ENCODE measurements around the gene CHMP6. TPM values are rescaled to one million over a fixed set of nuclear protein-coding genes. Genes with fewer than 3 reads are reported as not detected.
"Not testable (repeated sequence)": the region's sequence is repeated elsewhere in the genome, so short reads cannot be mapped to it uniquely, and the experiment has no call there.

Gene CHMP6
- polyA plus RNA-seq, 1 donor: 25.4 TPM

- DNase-seq: no peak
These were observed 23.5 kb downstream of the CHMP6 start for GRCh38 chr17:81015136-81015535.

- no peak for DNase-seq
These were observed 24.9 kb downstream of the CHMP6 start for GRCh38 chr17:81016575-81016974.

DNA sequence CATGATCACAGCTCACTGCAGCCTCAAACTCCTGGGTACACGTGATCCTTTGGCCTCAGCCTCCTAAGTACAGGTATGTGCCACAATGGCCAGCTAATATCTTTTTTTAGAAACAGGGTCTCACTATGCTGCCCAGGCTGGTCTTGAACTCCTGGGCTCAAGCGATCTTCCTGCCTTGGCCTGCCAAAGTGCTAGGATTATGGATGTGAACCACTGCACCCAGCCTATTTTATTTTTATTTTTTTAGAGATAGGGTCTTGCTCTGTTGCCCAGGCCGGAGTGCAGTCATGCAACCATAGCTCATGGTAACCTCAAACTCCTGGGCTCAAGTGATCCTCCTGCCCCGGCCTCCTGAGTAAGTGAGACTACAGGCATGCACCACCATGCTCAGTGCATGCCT, 25.7 kb downstream of the CHMP6 start:
- not testable (repeated sequence) for DNase-seq

DNA sequence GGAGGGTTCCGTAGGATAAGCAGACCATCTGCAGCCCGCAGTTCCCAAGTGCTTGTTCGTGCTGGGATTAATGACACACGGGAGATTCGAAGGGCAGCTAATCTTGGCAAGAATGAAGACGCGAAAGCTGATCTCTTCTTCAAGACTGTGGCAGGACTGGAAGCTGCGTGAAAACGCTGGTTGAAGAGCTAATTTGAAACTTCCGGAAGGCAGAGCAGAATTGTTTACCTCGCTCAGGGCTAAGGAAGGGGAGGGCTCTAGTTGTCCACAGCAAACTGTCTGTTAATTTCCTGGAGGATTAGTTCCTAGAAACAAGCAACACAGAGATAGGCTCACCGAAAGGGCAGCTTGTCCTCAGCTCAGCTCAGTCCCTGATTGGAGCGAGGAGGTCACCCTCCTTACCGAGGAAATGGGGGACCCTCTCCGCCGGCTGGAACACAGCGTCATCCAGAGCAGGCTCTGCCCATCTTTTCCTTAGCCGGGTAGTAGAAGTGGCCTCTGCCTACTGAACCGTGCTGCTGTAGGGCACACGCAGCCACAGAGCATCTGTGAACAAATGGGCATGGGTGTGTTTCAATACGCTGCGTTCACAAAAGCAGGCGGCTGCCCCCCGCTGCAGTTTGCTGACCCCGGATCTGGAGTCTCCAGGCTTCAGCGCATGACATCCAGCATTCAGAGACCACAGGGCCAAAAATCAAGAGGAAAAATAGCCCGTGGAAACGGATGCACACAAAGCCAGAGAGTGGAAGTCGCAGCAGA, 26.6 kb downstream of the CHMP6 start:
- DNase-seq: peak; percentile 56

DNA sequence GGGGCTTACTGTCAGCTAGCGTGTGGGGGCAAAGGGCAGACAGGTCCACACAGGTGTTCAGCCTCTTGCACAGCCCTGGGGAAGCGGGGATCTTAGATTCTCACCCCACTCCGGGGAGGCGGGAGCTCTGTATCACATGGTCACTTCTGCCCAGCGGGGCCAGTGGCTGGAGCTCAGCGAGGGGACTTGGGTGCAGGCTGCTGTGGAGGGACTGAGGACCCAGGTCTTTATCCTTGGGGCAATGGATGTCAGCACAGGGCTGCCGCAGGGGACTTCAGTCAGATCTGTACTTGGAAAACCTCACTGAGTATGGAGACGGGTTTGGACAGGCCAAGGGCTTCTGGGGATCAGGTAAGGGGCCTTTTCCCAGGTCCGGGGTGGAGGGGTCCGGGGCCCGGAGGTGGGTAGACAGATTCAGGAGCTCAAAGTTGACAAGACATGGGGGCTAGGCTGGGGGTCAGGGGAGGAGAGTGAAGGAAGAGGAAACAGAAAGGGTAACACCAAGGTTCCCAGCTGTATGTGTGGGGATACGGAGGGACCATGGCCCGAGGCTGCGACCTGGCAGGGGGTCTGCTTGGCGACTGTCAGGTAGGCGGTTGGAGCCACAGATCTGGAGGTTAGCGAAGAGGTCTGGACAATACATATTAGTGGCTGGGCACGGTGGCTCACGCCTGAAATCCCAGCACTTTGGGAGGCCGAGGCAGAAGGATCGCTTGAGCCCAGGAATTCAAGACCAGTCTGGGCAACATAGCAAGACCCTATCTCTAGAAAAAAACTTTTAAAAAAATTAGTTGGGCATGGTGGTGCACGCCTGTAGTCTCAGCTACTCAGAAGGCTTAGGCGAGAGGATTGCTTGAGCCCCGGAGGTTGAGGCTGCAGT, 28.2 kb downstream of the CHMP6 start:
- no peak for DNase-seq

- DNase-seq: no peak
These were observed 28.8 kb downstream of the CHMP6 start for GRCh38 chr17:81020443-81020766.

- peak; percentile 67 for DNase-seq
These were observed 29.3 kb downstream of the CHMP6 start for GRCh38 chr17:81020767-81021497.

DNA sequence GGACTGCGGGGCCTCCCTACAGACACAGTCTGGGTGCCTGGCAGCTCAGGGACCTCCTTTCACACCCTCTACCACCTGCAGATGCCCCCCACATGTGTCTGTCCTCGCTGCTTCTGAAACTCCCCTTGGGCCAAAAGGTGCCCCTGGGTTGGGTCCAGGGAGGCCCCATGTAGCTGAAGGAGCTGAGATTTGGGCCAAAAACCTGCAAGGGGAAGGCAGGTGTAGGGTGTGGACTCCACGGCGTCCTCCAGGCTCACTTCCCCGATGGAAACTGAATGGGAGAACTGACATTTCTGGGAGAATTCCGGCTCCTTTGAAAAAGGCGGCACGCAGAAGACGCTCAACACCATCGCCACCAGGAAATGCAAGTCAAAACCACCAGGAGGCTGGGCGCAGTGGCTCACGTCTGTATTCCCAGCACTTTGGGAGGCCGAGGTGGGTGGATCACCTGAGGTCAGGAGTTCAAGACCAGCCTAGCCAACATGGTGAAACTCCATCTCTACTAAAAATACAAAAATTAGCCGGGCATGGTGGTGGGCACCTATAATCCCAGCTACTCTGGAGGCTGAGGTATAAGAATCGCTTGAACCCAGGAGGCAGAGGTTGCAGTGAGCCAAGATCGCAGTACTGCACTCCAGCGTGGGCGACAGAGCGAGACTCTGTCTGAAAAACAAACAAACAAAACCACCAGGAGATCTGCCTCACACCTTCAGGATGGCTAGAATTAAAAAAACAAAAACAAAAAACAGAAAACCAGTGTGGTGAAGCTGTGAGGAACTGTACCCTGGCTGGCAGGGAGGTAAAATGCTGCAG, 30.1 kb downstream of the CHMP6 start:
- DNase-seq: no peak

GRCh38 chr17:81022344-81022676, 30.7 kb downstream of the CHMP6 start:
- peak; percentile 55 for DNase-seq

DNA sequence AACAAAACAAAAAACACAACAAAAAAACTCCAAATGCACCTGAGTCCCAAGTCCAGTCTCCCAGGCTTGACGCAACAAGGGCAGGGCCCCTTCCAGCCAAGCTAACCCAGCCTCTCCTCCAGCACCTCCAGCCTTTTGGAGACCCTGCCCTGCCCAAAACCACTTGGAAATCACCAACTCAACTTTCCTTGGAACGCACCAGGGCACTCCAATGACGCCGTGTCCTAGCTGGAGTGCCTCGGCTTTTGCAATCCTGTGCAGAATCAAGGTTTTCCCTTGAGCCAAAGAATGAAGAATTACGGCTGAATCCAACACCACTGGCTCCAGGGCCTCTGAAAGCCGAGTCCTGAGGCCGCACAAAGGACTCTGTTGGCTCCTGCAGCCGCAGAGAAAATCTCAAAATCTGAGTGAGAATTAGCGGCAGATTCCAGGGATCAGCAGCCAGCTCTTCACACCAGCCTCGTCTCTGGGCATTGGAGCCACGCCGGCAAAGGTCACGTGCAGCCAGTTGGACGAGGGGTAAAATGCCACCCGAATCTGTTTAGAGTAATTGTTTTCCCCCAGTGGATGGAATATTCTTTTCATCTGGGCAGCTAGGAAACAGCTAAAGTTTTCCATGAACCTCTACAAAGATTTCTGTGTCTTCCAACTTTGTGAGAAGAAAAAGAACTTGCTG, 33.6 kb downstream of the CHMP6 start:
- DNase-seq: peak; percentile 77

GRCh38 chr17:81025741-81026129, 34.1 kb downstream of the CHMP6 start:
- no peak for DNase-seq

- DNase-seq: no peak
These were observed 34.8 kb downstream of the CHMP6 start for GRCh38 chr17:81026266-81027036.

DNA sequence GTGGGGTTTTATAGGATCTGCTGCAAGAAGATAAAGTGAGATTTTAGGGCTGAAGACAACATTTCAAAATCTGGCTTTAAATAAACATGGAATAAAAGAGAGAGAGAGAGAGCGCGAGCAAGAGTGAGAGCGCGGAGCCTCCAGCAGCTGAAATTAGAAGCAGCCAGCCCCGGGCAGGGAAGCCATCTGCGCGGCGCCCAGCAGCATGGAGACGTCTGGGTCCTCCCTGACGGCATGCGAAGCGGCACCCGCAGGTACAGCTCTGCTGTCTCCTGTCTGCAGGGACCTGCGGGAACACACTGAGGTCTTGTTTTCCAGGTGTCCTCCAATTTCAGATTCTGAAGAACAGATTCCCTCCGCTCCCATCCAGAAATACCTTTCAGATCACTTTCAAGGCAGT, 35.4 kb downstream of the CHMP6 start:
- no peak for DNase-seq

- DNase-seq: no peak
These were observed 36.2 kb downstream of the CHMP6 start for GRCh38 chr17:81027591-81028505.

DNA sequence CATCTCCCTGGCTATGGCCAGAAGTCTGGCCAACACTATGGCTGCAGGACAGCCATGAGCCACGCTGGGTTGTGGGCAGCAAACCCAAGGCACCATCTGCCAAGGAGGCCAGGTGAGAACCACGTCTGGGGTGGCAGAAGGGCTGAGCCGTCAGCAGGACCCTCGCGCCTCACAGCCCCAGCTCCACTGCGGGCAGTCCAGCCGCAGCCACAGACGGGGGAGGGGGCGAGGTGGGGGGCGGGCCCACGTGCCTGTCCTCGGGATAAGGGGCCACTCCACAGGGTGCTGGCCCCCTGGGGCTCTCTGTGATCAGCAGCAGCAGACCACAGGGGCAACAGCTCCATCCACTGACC, 36.8 kb downstream of the CHMP6 start:
- DNase-seq: no peak

GRCh38 chr17:81029859-81030258, 38.2 kb downstream of the CHMP6 start:
- no peak for DNase-seq

- DNase-seq: not testable (repeated sequence)
These were observed 38.7 kb downstream of the CHMP6 start for GRCh38 chr17:81030312-81030711.

- DNase-seq: no peak
These were observed 39.3 kb downstream of the CHMP6 start for GRCh38 chr17:81030741-81031565.
